Stimulated activated CD8-positive, alpha-beta memory T cell treated with anti-CD3 and anti-CD28 coated beads, Interleukin-4, amount 100 ng/mL, for 48 hours (primary cell): ENCODE measurements around the gene CDV3.

Experiments
- DNase-seq: peaks from one replicate; pipeline ENCODE4 v3.0.0-alpha.2; 2020

Gene CDV3

DNA sequence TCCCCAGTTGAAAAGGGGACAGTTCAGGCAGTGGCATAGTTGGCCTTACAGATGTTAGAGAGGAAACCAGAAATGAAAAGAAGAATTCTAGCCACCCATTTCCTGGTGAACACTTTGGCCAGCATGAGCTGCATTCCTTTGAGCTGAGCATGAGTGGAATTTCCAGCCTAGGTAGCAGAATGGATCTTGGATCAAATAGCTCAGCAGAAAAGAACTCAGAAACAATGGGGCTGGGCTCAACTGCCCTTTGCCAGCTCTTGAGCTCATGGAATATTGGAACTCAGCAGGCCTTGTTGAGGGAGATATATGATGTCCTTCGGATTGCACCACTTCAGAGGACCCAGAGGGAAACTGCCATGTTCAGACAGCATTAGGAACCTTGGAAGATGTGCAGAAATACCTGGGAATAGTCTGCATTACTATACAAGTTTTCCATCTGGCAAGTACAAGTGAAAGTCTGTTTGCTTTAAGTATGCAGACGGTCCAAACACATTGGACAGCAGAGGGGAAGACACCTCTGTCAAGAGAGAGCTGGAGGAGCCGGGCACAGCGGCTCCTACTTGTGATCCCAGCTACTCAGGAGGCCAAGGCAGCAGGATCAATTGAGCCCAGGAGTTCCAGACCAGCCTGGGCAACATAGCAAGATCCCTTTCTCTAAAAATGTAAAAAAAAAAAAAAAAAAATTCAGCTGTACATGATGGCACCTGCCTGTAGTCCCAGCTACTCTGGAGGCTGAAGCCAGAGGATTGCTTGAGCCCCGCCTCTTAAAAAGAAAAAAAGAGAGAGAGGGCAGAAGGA, 3.1 kb upstream of the CDV3 start:
- DNase-seq: no peak

DNA sequence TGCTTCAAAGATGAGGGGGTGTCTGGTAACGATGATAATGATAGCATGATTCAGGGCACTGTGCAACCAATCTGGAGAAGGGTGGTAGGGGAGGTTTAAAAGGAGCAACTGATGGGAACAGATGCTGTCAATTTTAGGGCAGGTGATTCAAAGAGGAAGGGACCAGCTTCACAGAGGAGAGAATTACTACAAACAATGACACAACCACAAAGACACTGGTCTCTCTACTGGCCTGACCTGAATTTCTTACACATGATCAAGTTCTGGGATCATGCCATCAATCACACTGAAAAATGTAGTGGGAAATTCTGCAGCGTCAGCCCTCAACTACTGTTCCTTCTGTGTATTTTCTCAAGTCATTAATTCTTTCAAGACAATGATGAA, 2.6 kb upstream of the CDV3 start:
- DNase-seq: no peak

DNA sequence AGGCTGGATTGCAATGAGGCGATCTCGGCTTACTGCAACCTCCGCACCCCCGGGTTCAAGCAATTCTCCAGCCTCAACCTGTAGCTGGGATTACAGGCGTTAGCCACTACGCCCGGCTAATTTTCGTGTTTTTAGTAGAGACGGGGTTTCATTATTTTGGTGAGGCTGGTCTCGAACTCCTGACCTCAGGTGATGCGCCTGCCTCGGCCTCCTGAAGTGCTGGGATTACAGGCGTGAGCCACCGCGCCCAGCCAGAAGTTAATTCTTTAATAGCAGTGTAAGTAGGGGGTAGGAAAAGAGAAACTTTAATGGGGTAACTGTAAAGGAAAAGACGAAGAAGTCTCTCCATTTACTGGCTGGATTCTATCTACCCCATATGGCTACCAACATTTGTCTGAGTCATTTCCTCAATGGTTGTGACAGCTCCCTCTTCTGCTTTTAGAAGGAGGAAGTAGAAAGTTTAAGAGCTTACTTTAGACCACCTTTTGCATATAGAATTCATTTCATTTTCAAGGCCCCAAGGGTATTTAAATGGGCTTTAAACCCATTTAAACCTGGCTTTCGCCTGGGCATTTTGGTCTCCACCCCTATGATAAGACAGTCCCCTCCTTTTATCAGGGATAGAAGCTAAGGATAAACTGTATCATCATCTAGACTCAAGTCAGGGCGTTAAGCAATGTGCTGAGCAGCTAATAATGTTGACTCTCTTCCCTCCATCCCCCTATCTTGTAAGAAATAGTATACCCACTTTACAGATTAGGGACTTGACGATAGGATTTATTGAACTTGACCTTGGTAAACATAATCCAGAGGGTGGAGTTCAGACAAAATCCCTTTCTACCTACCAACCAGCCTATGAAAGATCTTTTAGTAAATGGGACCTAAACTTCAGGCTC, 1.1 kb upstream of the CDV3 start:
- peak; percentile 33 for DNase-seq

DNA sequence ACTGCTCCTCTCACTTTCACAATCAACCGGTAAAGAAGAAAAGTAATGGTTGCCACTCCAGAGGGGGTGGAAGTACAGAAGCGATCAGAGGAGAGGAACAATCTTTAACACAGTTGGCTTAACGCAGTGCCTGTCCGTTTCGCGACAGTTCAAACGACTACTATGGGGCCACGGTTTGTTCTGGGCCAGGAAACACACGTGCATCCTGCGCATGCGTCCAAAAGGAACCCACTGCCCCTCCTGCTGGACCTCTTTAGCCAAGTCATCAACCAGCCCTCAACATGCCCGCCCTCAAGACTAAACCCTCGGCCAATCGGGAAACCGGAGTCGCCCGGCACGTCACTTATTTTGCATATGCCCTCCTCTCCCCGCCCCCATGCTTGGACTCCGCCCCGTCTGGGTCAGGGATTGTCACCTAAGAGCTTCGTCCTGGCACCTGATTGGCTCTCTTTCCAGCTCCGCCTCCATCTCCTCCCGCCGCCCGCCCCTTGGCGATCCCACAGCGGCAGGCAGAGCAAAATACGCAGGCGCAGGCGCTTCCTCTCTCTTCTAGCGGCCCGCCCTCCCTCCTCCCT, 345 bp upstream of the CDV3 start:
- peak; percentile 100 for DNase-seq

DNA sequence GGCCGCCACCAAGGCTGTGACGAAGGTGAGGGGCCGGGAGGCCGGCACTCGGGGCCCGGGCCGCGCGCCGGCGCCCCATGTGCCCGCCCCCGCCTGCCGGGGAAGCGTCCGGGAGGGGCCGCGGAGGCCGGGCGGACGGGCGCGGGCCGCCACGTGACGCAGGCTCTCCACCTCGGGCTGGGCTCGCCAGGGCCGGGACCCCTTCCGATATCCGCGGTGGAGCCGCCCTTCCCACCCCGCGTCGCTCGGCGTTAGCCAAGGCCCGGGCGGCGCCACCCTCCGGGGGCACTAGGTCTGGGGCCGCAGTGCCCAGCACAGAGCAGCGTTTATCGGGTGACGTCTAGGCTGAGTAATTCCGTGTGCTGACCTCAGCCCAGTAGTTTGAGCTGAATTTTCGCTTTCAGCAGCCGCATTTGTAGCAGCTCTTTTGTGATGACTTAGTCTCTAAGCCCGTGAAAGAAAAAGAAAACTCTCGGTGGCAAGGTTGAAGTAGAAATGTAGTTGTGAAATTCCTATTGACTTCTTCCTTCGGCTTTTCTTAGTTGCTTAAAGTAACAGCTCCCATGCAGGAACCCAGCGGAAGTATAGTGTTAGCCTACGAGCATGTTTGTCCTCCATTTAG, 885 bp downstream of the CDV3 start:
- peak; percentile 83 for DNase-seq

DNA sequence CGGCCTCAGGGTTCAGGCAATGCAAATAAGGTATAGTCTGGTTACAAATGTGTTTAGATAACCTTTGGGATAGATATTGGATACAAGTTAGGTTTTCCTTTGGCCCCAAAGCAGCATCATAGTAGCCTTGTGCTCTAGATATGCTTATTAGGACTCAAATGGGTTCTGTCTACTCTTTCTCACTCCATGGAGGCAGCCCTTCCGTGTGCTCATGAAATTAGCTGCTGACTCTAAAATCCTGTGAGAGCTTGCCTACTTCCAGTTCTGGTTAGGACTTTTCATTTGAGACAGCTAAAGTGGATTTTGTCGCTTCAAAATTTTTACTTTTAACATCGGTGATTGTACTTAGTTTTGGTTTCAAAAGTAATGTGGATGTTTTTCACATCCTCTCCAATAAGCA, 1.6 kb downstream of the CDV3 start:
- no peak for DNase-seq

DNA sequence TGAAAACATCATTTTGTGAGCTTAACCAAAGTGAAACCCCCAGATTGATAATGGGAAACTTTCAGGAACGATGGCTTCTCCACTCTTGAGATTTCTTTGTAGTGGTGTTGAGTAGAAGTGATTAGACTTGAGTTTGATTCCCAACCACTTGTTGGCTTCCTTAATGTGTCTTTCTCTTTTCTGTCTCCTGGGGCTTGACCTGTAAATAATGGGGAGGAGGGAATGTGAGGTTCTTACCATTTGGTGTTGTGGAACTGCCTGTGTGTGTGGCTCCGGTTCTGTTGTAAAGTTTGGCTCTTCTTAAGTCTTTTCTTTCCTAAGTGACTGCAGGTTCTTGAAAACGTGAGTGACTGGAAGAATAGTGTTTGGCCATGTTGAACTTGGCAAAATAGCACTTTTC, 2.7 kb downstream of the CDV3 start:
- DNase-seq: no peak

DNA sequence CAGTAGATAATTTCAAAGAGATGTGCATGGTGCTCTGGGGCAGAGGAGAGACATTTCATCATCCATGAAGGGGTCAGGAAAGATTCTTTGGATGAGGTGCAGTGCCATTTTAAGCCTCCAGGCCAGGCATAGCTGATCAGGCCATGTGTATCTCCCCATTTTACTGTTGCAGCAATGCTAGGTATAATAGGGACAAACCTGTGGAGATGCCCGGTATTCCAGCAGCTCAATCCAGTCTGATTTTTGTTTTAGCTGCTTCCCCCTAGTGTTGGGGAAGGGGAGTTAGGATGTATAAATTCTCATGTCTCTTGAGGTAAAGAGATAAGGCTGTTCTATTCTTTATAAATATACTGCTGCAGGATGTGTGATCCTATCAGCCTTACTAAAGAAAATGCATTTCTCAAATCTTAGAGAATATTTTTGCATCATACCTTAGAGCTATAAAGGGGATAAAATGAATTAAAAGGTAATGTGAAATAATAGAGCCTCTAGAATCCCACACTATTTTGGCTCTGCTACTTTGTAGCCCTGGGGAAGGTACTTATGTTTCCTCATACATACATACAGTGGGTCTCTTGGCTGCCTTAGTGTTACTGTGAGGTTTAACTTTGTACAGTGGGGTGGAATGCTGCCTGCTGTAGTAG, 5.2 kb downstream of the CDV3 start:
- no peak for DNase-seq

DNA sequence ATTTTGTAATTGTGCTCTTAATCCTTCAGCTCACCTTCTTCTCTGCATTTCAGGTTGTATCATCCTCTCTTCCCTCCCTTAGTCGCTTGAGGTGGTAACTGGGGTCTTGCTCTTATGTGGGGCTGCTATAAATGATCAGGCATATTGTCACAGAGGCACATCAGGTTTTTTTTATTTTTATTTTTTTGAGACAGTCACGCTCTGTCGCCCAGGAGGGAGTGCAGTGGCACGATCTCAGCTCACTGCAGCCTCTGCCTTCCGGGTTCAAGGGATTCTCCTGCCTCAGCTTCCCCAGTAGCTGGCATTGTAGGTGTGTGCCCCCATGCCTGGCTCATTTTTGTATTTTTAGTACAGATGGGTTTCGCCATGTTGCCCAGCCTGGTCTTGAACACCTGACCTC, 9.9 kb downstream of the CDV3 start:
- DNase-seq: no peak

DNA sequence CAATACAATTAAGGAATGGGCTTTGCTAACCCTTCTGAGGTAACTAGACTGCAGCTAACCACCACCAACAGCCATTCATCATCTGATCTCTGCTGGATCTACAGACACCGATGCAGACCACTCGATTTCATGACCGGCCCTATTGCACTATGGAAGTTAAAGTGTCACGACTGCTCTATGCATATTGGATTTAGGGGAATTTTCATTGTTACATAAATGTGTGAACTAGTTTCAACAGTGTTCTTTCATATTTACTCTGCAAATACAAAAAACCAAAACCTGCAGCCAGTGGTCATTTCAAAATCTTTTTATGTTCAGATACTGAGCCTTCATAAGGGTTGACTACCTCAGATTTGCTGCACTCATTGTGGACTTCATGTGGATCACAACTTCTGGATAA, 14.5 kb downstream of the CDV3 start:
- DNase-seq: no peak

DNA sequence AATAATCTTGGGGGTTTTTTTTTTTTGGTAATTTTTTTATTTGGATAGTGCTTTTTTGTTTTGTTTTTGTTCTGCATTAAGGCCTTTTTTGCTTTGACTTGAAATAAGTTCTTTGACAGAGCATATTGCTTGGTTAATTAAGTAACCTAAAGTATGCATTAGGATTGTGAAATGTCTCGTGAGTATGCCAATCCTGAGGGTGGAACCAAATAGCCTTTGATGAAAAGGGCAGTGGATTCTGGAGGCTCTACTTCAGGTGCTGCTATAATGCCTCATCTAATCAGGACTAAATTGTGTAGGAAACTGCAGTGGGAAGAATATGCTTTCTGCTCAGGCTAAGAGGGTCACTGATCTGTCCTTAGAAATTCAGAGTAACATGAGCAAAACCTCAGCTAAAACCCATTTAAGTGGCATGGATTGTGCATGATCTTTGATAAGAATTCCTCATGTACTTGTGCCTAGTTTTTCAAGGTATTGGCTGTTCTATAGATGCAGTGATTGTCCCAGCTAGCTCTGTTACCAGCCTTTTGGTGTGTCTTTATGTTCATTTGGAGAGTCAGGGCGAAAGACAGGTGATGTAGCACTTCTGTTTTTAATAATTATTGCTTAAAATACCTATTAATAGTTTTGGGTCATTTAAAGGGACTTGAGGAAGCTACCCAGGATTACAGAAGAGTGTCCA, 15.4 kb downstream of the CDV3 start:
- no peak for DNase-seq

DNA sequence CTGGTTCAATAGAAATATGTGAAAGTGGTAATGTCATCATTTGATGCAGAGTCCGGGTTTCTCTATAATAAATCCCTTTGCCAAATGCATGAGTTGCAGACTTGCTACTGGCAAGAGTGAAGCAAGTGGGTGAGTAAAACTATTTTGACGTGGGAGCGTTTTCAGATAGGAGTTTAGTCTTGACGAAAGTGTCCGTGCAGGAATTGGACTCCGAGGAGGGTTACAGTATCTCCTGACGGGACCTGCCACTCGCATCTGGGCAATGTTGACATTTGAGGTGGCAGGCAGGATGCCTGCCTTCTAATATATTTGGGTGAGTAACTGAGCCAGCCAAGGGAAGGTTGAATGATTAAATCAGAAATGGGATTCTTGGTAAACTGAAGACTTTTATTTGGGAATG, 16.0 kb downstream of the CDV3 start:
- DNase-seq: no peak

DNA sequence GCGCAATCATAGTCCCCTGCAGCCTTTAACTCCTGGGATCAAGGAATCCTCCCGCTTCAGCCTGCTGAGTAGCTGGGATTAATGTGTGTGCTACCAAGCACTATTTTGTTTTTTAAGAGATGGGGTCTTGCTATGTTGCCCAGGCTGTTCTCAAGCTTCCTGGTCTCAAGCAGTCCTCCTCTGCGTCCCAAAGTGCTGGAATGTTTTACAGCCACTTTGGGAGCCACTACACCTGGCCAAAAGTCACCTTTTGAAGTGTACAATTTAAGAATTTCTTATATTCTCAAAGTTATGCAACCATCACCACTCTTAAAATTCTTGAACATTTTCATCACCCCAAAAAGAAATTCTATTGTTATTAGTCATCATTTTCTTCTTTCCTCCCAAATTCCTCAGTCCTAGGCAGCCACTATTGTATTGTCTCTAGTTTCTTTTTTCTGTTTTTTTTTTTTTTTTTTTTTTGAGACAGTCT, 17.8 kb downstream of the CDV3 start:
- DNase-seq: no peak

DNA sequence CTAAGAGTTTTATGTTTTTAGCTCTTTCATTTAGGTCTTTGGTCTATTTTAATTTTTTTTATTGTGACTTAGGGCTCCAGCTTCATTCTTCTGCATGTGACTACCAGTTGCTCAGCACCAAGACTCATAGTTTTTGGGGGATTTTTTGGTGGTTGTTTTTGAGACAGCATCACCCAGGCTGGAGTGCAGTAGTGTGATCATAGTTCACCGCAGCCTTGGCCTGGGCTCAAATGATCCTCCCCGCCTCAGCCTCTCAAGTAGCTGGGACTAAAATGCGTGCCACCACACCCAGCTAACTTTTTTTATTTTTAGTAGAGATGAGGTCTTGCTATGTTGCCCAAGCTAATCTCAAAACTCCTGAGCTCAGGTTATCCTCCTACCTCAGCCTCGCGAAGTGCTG, 19.4 kb downstream of the CDV3 start:
- DNase-seq: no peak

DNA sequence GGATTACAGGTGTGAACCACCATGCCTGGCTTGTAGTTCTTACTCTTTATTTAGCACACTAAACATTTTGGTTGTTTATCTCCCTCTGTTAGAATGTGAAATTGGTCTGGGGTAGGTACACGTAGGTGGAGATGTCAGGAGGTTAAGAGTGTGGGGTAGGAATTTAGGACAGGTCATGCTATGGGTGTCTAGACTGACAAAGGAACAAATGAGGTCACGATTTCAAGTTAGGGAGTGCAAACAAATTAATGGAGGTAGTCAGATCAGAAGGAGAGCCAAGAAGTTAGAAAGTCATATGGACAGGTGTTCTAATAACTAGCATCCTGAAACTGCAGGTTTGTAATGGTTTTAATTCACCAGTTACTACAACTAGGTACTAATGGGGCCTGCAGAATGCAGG, 19.8 kb downstream of the CDV3 start:
- DNase-seq: no peak

DNA sequence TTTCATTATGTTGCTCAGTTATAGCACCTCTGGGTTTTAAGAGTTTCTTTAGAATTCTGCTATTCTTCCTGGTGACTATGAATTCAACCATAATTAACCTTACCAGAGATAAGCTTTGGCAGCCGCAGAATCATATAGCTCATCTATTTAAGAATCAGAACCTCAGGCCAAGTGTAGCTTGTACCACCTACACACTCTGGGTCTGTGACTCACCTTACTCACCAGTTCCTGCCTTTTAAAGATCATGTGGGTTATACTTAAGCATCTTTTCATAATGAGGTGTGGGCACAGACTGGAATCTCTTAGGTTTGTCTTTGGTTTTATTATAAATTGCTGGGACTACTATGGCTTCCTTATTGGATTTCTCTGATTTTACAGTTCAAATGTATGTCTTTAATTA, 21.9 kb downstream of the CDV3 start:
- peak; percentile 44 for DNase-seq

DNA sequence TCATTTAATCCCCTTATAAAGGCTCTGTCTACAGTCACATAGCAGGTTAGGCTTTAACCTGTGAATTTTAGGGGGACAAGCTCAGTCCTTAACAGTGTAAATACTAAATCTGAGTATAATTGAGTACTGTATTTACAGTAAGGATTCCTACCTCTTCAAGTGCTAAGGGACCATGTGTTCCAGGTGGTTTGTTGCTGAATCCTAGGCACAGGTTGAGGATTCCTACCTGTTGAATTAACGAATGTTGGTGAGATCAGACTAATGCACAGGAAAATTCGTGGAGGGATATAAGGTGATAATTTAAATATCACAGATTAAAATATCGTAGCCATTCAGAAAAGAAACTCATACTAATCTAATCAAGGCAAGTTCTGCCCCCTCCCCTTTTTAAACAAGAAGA, 24.9 kb downstream of the CDV3 start:
- no peak for DNase-seq

DNA sequence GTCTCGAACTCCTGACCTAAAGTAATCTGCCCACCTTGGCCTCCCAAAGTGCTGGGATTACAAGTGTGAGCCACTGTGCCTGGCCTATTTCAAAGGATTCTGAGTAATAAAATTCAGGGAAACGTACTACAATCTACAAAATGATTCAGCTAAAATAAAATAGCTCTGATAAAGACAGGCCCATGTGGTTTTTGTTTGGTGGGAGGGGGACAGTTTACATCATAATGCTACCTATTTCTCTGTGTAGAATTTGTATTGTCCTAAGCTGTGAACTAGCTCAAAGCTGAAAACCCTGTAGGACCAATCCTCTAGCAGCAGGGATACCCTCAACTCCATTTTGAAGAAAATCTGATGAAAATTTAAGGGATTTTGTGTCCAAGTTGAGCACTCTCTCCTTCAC, 25.8 kb downstream of the CDV3 start:
- DNase-seq: no peak

DNA sequence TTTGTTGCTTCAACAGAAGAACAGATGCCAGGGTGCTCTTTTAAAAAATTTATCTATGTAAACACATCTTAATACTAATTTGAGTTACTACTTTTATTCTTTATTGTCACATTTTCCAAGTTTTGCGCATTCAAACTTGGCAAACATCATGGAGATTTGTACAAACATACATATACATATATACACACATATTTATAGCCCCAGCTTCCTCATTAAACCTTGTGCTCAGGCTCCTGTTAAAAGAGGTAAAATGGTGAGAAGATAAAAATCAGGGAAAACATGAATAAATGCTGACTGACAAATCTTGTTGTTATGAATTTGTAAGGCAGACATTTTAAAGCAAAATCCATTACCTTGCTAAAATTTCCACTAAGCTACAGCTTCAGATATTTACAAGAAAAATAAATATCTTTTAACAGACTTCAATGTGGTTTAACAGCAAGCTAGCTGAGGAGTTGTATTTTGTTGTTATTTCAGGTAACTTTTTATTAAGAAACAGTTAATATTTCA, 27.1 kb downstream of the CDV3 start:
- DNase-seq: no peak

DNA sequence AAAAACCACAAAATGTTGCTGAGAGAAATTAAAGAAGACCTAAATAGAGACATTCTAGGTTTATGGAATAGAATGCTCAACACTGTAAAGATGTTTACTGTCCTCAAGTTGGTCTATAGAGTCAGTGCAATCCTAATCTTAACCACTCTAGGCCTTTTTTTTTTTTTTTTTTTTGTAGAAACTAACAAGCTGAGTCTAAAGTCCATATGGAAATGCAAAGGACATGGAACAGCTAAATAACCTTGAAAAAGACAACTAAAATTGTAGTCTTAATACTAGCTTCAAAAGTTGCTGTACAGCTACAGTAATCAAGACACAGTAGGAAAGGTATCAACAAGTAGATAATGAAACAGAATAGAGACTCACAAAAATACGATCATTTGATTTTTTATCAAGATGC, 32.9 kb downstream of the CDV3 start:
- DNase-seq: no peak

DNA sequence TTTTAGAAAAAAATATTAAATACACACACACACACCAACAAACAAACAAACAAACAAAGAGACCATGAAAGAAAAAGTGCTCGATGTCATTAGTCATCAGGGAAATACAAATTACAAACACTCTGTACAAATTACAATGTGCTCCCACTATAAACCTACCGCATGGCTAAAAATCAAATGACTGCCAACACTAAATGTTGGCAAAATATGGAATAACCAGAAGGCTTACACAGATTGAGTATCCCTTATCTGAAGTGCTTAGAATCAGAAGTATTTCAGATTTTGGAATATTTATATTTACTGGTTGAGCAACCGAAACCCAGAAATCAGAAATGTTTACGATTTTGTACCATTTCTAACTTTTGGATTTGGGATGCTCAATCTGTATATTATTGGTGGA, 33.4 kb downstream of the CDV3 start:
- DNase-seq: no peak

DNA sequence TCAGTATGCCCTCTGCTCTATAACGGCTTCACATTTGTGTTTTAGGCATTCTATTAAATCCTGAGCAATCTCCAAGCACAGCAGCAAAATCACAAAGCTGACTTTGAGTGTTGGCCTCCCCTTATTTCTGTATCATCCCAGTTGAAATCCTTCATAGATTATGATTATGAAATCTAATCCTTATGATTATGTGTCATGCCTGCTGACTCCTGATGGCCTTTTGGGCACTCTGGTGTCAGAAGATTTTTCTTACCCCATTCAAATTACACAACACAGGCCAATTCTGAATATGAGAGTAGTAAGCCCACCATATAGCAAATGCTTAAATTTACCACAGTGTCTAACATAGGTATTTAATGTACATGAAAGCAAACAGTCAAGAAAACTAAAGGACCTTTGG, 34.3 kb downstream of the CDV3 start:
- no peak for DNase-seq
